ENCODE measurements around the gene IGSF22.
"Not testable (repeated sequence)": the region's sequence is repeated elsewhere in the genome, so short reads cannot be mapped to it uniquely, and the experiment has no call there.

IGSF22 gene

DNA sequence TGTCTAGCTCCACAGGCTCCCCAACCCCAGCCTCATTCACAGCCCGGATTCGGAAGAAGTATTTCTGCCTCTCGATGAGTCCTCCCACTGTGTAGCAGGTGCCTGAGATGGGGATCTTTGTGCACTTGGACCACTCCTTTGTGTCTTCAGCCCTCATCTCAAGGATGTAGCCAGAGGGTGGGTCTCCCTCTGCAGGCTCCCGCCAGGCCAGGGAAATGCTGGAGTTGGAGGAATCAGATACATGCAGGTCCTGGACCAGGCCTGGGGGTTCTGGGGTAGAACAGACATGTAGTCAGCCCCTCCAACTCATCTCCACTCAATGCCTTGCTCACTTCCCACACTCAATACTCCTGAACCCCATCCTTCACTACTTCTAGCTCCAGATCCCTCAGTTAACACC is 16.6 kb downstream of the IGSF22 start:
- no peak for DNase-seq

DNA sequence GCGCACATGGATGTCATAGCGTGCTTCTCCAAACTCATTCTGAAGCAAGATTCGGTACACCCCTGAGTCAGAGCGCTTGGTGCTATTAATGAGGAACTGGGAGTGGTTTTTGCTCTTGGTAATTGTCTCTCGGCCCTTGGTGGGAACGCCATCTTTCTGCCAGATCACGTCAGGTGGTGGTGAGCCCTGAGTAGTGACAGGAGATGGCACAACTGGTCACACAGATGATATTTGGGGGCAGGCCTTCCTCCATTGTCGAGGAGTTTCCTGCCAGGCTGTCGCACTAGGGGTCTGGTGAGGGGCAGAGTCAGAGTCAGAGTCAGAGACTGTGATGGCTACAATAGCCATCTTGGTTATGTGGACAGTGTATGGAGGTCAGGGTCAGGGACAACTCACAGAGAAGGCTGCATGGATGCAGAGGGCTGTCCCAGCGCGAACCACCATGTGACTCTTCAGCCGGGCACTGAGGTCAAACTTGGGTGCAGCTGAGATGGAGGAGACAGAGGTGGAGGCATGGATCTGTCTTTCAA is 18.1 kb downstream of the IGSF22 start:
- DNase-seq = no peak

DNA sequence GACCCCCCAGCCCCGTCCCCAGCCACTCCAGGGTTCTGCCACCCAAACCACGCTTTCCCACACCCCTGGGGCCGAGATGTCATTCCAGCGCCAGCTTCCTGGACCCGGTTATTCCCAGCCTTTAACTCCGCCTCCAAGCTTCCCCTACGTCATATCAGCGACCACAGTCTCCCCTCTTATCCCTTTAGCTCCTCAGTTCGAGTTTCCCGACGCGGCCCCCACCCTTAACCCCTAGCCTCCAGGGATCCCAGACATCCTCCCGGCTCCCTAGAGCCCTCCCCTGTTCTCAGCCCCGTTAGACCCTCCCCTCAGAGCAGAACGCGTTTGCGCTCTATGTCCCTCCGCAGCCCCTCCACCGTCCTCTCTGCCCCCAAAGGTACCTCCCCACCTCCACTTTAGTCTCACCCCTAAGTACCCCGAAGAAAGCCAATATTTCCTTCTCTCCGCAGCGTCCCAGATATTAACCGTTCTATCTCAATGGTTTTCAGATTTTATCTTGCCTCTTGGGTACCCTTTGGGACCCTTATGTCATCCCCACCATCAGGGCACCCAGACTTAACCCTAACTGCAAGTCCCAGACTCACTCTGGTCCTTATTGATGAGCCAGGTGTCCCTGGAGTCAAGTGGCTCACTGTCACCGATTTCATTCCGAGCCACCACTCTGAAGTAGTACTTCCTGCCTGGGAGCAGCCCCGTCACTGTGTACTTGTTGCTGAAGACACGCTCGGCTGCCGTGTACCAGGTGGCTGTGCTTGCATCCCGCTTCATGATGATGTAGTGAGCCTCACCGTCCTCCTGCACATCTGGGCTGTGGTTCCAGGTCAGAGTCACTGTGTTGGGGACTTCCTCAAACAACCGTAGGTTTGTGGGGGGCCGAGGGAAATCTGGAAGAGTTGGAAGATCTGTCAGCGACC is 19.4 kb downstream of the IGSF22 start:
- peak; percentile 21 for DNase-seq

- DNase-seq = peak; percentile 14
Measured at GRCh38 chr11:18705651-18706281, 20.2 kb downstream of the IGSF22 start.

- no peak for DNase-seq
Measured at GRCh38 chr11:18704698-18705097, 21.3 kb downstream of the IGSF22 start.

DNA sequence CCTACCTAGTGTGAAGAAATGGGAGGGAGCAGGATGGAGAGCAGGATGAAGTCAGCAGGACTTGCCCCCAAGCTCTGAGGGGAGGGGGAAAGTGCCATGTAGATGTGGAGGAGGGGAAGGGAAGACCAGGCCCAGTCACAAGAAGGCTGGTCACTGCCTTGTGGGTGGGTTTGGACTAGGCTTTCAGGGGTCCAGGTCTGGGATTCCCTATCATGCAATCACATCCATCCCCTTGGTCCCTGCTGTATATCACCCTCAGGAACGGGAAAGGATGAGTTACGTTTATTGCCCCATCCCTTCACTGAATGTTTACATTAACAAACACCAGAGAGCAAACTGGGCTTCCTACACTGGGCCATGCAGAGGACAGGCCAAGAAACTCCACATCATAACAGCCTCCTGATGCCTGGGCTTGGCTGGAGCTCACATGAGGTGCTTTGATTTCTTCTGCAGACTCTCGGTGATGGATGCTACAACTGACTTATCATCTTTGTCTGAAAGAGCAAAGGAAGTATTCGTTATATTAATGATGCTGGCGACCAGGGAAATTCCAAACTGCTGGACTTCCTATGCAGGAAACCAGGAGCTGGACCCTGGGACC is 21.8 kb downstream of the IGSF22 start:
- no peak for DNase-seq

DNA sequence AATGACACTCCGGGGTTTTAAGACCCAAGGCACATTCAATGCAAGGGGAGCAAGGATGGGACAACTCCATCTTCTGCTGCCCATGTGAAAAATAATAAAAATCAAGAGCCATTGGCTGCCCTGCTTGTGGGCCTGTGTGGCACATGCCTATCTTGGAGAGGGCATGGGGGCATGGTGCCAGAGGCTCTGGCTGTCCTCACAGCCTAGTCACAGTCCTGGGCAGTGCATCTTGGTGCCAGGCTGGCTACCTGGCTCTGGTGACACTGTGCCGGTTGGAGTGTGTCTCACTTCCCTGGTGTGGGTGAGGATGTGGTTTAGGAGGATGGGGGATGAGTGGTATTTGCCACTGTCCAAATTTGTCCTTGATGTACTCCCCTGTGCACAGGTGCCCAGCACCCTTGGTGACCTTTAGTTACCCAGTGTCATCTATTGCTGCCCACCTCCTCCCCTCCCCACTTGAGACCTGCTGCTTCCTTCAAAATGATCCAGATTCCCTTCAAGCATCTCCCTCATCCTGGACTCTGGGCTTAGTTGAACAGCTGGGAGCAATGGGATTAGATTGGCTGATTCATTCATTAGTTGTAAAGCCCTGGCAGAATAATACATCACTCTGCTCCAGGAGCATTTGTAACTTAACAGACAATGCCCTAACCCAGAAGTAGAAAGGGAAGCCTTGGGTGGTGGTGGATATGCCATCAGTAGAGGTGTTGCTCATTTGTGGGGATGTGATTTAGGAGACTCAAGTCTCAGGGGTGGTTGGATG is 22.8 kb downstream of the IGSF22 start:
- DNase-seq = no peak

DNA sequence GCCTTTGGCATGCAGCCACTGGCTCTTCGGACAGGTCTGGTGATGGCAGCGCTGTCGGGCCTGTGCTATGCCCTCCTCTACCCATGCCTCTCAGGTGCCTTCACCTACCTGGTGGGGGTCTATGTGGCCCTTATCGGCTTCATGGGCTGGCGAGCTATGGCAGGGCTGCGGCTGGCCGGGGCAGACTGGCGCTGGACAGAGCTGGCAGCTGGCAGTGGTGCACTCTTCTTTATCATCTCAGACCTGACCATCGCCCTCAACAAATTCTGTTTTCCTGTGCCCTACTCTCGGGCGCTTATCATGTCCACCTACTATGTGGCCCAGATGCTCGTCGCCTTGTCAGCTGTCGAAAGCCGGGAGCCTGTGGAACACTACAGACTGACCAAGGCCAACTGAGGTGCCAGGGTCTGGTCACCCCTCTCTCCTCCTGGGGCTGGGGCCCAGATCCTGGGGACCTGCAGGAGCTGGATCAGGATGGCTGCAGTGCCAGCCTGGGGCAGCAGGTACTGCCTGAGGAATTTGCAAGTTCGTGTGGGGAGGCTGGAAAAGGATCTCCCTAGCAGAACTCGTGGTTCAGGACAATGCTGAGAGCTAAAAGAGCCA is 24.3 kb downstream of the IGSF22 start:
- DNase-seq = no peak

- DNase-seq = no peak
Measured at GRCh38 chr11:18700872-18701271, 25.1 kb downstream of the IGSF22 start.

GRCh38 chr11:18700375-18700774 is 25.6 kb downstream of the IGSF22 start:
- DNase-seq = no peak

DNA sequence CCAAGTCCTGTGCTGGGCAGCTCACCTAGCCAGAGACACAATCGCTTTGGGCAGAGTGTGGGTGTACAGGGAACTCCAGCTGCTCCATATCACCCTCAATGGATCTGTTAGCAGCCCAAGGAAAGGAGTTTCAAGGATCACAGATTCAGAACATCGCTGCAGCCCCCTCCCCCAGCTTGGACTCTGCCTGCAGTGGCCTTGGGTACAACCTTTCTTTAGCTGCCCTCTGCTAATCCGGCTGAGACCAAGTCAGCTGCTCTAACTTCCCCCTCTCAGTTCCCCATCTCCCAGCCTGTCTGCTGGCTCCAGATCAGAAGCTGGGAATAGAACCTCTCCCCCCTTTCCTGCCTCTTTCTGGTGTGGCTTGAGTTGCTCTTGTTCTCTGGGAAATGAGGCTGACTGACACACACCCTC is 26.1 kb downstream of the IGSF22 start:
- DNase-seq = no peak

DNA sequence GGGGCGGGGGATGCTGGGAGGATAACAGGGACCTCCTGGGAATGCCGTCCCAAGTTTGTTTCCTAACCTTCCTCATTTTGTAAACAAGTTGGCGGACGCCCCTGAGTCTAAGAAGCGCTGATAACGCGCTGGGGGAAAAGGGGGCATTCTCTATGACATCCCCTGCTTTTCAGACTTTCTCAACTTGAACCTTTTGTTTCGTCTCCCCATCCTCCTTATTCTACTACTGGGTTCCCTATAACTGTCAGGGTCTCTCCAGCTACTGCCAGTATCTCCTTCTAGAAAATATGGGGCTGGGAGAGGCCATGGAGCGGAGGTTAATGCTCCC is 26.8 kb downstream of the IGSF22 start:
- DNase-seq = no peak

- peak; percentile 86 for DNase-seq
Measured at GRCh38 chr11:18698341-18699268, 27.4 kb downstream of the IGSF22 start, which contains the start of gene TMEM86A. TMEM86A (plus strand) TSS chr11:18698779; CDS start chr11:18698887, 108 bp downstream.

DNA sequence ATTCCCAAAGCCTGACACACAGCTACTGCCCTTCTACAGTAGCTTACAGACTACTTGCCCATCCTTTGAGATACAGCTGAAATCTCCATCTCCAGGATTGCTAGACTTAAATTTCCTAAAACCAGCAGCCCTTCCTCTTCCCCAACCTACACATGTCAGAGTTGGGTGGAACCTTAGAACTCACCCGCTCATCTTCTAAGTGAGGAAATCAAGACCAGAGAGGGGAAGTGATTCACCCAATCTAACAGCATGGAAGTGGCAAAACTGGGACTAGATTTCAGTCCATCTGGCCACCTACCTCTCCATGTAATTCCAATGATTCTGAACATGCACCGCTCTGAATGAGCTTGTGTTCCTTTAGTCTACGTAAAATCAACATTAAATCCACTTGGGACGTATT is 28.4 kb downstream of the IGSF22 start:
- DNase-seq = no peak

- no peak for DNase-seq
Measured at GRCh38 chr11:18696638-18697225, 29.3 kb downstream of the IGSF22 start.

DNA sequence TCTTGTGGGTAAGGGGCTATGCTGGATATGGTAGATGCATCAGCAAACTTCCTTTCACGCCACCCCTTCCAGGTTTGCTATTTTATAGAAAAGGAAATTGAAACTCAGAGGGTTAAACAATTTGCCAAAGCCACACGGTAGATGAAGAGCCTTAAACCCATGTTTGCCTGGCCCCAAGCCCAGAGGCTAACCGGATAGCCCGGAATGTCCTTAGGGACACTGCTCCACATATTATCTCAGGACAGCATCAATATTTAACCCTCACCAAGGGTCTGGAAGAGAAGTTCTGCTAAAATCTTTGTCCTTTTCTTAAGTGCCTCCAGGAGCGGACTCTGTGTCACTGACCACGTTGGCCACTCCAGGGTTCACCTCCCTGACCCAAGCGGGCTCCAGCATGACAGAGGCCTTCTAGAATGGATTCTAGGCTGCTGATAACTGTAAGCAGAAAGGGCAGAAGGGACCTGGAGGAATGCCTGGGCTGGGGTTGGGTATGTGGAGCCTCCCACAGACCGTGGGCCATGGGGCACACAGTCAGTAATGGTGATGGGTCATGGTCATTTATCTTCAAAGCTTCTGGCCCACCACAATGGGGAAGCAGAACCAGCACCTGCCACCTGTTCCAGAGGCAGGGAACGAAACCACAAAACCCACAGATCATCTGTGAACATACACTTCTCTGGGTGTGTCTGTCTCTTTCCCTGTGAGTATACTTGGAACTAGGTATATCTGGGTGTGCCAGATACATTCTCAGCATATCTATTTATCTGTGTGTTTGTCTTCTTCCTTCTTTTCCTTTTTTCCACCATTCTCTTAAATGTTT is 32.8 kb downstream of the IGSF22 start:
- DNase-seq = no peak

- not testable (repeated sequence) for DNase-seq
Measured at GRCh38 chr11:18691467-18692140, 34.4 kb downstream of the IGSF22 start.

GRCh38 chr11:18684267-18684666 is 41.7 kb downstream of the IGSF22 start:
- DNase-seq = no peak

GRCh38 chr11:18682466-18682865 is 43.5 kb downstream of the IGSF22 start:
- DNase-seq = no peak

Measured in NCI-H146 (cell line).